Ishikawa (cell line): Measurements from ENCODE around the gene AIP.

Source experiments
- CEBPB ChIP-seq: IDR thresholded peaks from 2 replicates; pipeline ENCODE4 v1.6.1; 2012
- CREB1 ChIP-seq: IDR thresholded peaks from 2 replicates; pipeline ENCODE4 v1.6.1; 2012; ENCODE audit warnings: low read depth
- EGR1 ChIP-seq: IDR thresholded peaks from 2 replicates; pipeline ENCODE4 v1.6.1; 2012
- EP300 ChIP-seq: IDR thresholded peaks from 2 replicates; pipeline ENCODE4 v1.6.1; 2012; ENCODE audit warnings: borderline replicate concordance
- FOXM1 ChIP-seq: IDR thresholded peaks from 2 replicates; pipeline ENCODE4 v1.6.1; 2012; ENCODE audit warnings: low read depth, borderline replicate concordance
- MAX ChIP-seq: IDR thresholded peaks from 2 replicates; pipeline ENCODE4 v1.6.1; 2012
- NFIC ChIP-seq: IDR thresholded peaks from 2 replicates; pipeline ENCODE4 v1.6.1; 2012
- RAD21 ChIP-seq: IDR thresholded peaks from 2 replicates; pipeline ENCODE4 v1.6.1; 2012; ENCODE audit warnings: low read depth
- TAF1 ChIP-seq: IDR thresholded peaks from 2 replicates; pipeline ENCODE4 v1.6.1; 2012; ENCODE audit warnings: low read depth, mild to moderate bottlenecking
- TCF12 ChIP-seq: IDR thresholded peaks from 2 replicates; pipeline ENCODE4 v1.6.1; 2012; ENCODE audit warnings: low read depth
- TEAD4 ChIP-seq: IDR thresholded peaks from 2 replicates; pipeline ENCODE4 v1.6.1; 2012
- USF1 ChIP-seq: IDR thresholded peaks from 2 replicates; pipeline ENCODE4 v1.6.1; 2012
- YY1 ChIP-seq: IDR thresholded peaks from 2 replicates; pipeline ENCODE4 v1.6.1; 2012; ENCODE audit warnings: low read depth
- ZBTB7A ChIP-seq: IDR thresholded peaks from 2 replicates; pipeline ENCODE4 v1.6.1; 2012; ENCODE audit warnings: low read depth
- TF ChIP-seq, protein P1 (sequence below): IDR thresholded peaks from 2 replicates; pipeline ENCODE4 v1.6.1; 2012; ENCODE audit warnings: low read depth, mild to moderate bottlenecking

The AIP gene

DNA sequence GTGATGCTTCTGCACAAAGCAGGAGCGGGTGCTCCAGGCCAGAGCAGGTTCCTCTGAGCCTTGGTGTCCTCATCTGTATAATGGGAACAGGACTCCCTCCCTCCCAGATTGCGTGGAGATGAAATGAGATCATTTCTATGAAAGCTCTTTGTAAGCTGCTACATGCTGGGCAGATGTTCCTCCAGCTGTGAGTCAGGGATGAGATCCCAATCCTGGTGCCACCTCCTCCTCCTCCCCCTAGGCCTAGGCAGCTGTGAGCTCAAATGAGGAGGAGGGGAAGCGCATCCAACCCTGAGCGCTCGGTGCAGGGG lies 47.4 kb downstream of the AIP start:
- TF ChIP-seq TCF12: no peak
- TF ChIP-seq ZBTB7A: no peak
- no peak for TF ChIP-seq MAX
- TF ChIP-seq CEBPB: no peak
- TF ChIP-seq EP300: no peak
- no peak for TF ChIP-seq RAD21
- no peak for TF ChIP-seq CREB1
- TF ChIP-seq TEAD4: no peak
- TF ChIP-seq, protein P1, sequence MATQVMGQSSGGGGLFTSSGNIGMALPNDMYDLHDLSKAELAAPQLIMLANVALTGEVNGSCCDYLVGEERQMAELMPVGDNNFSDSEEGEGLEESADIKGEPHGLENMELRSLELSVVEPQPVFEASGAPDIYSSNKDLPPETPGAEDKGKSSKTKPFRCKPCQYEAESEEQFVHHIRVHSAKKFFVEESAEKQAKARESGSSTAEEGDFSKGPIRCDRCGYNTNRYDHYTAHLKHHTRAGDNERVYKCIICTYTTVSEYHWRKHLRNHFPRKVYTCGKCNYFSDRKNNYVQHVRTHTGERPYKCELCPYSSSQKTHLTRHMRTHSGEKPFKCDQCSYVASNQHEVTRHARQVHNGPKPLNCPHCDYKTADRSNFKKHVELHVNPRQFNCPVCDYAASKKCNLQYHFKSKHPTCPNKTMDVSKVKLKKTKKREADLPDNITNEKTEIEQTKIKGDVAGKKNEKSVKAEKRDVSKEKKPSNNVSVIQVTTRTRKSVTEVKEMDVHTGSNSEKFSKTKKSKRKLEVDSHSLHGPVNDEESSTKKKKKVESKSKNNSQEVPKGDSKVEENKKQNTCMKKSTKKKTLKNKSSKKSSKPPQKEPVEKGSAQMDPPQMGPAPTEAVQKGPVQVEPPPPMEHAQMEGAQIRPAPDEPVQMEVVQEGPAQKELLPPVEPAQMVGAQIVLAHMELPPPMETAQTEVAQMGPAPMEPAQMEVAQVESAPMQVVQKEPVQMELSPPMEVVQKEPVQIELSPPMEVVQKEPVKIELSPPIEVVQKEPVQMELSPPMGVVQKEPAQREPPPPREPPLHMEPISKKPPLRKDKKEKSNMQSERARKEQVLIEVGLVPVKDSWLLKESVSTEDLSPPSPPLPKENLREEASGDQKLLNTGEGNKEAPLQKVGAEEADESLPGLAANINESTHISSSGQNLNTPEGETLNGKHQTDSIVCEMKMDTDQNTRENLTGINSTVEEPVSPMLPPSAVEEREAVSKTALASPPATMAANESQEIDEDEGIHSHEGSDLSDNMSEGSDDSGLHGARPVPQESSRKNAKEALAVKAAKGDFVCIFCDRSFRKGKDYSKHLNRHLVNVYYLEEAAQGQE: no peak
- TF ChIP-seq USF1: no peak
- no peak for TF ChIP-seq YY1

- TF ChIP-seq EGR1 (no peak), TCF12 (no peak), CREB1 (no peak), CEBPB (no peak), YY1 (no peak), MAX (no peak), TAF1 (no peak), NFIC (no peak), TEAD4 (no peak), RAD21 (no peak), EP300 (no peak), USF1 (no peak), ZBTB7A (no peak), FOXM1 (no peak)
- TF ChIP-seq, protein P1: no peak
Observed at GRCh38 chr11:67532889-67533288, 50.1 kb downstream of the AIP start.

- TF ChIP-seq USF1 (0 out of 2 replicates have a peak, but pooled peaks have one; percentile 5), TAF1 (no peak), EGR1 (no peak), TEAD4 (no peak)
Observed at GRCh38 chr11:67534070-67534679, 51.3 kb downstream of the AIP start.

DNA sequence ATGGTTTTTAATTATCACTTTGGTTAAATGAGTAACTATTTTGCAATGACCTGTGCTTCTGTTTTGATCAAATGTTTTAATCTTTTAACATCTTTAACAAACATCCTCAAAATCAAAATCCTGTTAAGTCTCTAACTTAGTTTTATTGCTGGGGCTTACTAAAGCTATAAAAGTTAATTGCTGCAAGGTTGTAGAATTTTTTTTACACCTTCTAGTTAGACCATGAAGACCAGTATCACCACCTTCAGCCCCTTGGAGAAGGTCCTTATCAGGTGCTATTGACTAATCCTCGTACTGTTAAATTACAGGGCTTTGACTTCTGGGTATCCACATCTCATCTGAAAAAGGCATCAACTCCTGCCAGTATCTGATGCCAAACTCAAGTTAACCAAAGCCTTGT lies 52.7 kb downstream of the AIP start:
- TF ChIP-seq YY1 (no peak), ZBTB7A (no peak), TEAD4 (no peak), FOXM1 (no peak), TCF12 (no peak), CREB1 (no peak)

DNA sequence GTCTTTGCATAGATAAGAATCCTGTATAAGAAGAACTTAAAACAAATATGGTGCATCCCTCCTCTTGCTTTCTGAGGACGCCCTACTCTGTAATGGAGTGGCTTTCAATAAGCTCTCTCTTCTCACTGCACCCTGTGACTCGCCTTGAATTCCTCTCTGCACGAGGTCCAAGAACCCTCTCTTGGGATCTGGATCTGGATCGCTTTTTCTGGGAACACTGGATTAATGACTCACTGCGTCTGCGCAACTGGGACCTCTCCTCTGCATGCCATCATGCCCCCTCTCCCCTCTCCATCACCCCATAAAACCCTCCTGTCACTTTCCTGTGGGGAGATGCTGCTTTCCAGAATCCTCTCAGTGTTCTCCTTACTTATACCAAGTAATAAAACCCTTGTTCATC lies 55.5 kb downstream of the AIP start:
- TF ChIP-seq, protein P1: no peak
- no peak for TF ChIP-seq YY1
- no peak for TF ChIP-seq TEAD4
- TF ChIP-seq CREB1: no peak
